Islet of Langerhans (tissue), 1 donor: ENCODE results near the gene CERS3.
A peak's percentile ranks its signal among the peaks of the same experiment; 100 is the strongest.

Source experiments
- FAIRE-seq: peaks from one replicate; lab custom pipeline; 2011; peaks lifted over from hg19 to GRCh38; lab: Jason Lieb, UNC

CERS3 gene

DNA sequence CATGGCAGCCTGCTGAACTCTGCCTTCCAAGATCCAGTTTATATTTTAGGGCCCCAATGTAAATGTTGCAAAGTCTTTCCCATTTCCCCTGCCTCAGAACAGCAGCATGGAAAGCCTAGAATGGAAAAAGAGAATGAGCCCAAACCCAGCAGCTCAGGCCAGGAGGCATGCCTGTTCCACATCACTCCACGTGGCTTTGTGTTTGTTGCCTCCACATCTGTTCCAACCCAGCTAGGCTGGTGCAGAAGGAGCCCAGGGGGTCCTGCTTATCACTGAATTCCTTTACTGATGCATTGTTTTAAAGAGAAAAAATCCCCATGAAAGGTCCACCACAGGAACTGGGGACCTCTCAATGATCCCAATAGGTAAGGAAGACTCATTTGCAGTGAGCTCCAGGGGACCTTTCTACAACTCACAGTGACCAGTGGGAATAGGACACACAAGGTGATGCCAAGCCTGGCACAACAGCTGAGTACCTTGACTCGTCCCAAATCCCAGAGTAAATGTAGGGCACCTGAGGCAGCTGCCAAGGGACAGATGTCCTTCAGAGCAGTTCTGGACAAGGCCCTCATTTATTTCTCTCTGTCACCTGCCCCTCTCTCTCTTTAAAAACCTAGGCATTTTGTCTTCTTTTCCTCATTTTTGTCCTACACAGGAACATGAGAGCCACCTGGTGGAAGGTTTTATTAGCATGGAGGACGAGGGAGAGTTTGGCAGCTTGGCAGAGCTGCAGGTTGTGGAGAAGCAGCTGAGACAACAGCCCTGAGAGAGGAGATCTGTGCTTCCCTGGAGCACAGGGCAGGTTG, 145.2 kb downstream of the CERS3 start:
- FAIRE-seq: no peak

DNA sequence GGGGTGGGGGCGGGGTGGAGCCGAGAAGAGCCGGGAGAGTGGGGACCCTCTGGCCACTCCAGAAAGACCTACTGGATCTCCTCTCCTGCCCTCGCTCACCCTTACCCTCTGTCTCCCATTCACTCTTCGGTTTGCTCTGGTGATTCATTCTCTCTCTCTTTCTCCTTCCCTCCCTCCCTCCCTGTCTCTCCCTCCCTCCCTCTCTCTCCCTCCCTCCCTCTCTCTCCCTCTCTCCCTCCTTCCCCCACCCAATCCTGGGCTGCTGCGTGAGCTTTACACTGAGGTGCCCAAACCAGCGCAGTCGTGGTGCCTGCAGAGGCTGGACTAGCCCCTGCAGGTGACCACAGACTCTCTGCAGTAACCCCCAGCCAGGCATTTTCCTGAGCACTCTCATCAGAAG, 154.8 kb downstream of the CERS3 start:
- no peak for FAIRE-seq

GRCh38 chr15:100373120-100373896, 155.4 kb downstream of the CERS3 start:
- no peak for FAIRE-seq

DNA sequence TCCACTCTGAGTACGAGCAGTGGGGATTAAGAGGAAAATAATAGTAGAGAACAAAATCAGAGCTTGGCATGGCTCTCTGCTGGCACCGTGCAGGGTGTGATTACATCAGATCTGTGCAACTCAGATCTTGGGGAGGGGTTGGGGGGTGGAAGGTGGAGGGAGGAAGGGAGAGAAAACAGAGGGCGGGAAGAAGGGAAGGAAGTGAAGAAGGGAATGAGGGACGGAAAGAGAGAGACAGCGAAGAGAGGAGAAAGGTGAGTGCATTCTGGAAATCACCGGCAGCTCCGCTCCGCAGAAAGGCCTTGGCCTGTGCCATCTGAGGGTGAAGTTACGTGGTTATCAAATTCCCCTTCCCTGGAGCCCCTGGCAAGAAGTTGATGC, 156.0 kb downstream of the CERS3 start:
- no peak for FAIRE-seq

GRCh38 chr15:100355342-100355741, 173.4 kb downstream of the CERS3 start:
- FAIRE-seq: no peak

GRCh38 chr15:100353449-100353848, 175.3 kb downstream of the CERS3 start:
- FAIRE-seq: no peak

GRCh38 chr15:100350434-100351226, 178.1 kb downstream of the CERS3 start:
- peak; percentile 5 for FAIRE-seq
